Measurements from ENCODE around the gene LRP2.

DNA sequence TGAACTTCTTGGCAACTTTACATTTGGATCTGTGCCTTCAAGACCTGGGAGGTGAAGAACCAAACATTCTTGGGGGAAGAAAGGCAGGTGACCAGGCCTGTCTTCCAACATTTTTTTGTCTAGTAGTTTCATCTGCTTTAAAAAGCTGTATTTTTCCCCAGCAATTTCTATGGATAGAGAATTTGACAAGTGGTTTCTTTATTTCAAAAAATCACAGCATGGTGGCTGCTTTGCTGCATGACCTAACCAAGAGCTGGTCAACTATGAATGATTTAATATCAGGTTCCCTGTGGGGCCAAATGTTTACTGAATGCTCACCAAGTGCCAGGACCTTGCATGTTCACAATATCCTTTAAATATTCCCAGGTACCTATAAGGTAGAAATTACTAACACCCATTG lies 19.1 kb downstream of the LRP2 start:
- TF ChIP-seq, protein P1, sequence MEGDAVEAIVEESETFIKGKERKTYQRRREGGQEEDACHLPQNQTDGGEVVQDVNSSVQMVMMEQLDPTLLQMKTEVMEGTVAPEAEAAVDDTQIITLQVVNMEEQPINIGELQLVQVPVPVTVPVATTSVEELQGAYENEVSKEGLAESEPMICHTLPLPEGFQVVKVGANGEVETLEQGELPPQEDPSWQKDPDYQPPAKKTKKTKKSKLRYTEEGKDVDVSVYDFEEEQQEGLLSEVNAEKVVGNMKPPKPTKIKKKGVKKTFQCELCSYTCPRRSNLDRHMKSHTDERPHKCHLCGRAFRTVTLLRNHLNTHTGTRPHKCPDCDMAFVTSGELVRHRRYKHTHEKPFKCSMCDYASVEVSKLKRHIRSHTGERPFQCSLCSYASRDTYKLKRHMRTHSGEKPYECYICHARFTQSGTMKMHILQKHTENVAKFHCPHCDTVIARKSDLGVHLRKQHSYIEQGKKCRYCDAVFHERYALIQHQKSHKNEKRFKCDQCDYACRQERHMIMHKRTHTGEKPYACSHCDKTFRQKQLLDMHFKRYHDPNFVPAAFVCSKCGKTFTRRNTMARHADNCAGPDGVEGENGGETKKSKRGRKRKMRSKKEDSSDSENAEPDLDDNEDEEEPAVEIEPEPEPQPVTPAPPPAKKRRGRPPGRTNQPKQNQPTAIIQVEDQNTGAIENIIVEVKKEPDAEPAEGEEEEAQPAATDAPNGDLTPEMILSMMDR (IDR thresholded peaks at IDR 0.05), result no peak
- no peak for TF ChIP-seq RAD21 (conservative IDR thresholded peaks at IDR 0.05 in 1 of 2, IDR thresholded peaks at IDR 0.05 in 1 of 2)
- TF ChIP-seq MAZ (IDR thresholded peaks at IDR 0.05; ENCODE audit: borderline replicate concordance, low read depth, low read length), result no peak
- TF ChIP-seq CHD2 (IDR thresholded peaks at IDR 0.05; ENCODE audit: low read length, partially characterized antibody), result no peak
- no peak for TF ChIP-seq POLR2A (IDR thresholded peaks at IDR 0.05; ENCODE audit: low read length)
- no peak for TF ChIP-seq ESRRA (IDR thresholded peaks at IDR 0.05; ENCODE audit: borderline replicate concordance, low read length)
- no peak for TF ChIP-seq CEBPB (IDR thresholded peaks at IDR 0.05)
- TF ChIP-seq RFX5 (IDR thresholded peaks at IDR 0.05), result no peak
- no peak for TF ChIP-seq BHLHE40 (IDR thresholded peaks at IDR 0.05; ENCODE audit: low read depth, low read length)
- TF ChIP-seq, protein P2, sequence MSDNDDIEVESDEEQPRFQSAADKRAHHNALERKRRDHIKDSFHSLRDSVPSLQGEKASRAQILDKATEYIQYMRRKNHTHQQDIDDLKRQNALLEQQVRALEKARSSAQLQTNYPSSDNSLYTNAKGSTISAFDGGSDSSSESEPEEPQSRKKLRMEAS (IDR thresholded peaks at IDR 0.05), result no peak
- no peak for TF ChIP-seq KDM1A (IDR thresholded peaks at IDR 0.05; ENCODE audit: low read depth)
- TF ChIP-seq CHD4 (IDR thresholded peaks at IDR 0.05; ENCODE audit: borderline replicate concordance), result no peak
